OCI-LY3 (cell line): ENCODE results near the gene ARPP19.

Source experiments
- EZH2phosphoT487 ChIP-seq: fragments of 200-600 bp; shearing (Covaris generic); IDR thresholded peaks from 2 replicates; pipeline ENCODE4 v1.6.1; 2018; ENCODE audit warnings: antibody characterized with exemption, mixed run types, low read depth
- TF ChIP-seq, protein P1 (sequence below): fragments of 200-600, 300-600 bp; sonication (generic); IDR thresholded peaks from 2 replicates; pipeline ENCODE4 v1.5.1; 2014; ENCODE audit warnings: antibody characterized with exemption, low read length, low read depth

DNA sequence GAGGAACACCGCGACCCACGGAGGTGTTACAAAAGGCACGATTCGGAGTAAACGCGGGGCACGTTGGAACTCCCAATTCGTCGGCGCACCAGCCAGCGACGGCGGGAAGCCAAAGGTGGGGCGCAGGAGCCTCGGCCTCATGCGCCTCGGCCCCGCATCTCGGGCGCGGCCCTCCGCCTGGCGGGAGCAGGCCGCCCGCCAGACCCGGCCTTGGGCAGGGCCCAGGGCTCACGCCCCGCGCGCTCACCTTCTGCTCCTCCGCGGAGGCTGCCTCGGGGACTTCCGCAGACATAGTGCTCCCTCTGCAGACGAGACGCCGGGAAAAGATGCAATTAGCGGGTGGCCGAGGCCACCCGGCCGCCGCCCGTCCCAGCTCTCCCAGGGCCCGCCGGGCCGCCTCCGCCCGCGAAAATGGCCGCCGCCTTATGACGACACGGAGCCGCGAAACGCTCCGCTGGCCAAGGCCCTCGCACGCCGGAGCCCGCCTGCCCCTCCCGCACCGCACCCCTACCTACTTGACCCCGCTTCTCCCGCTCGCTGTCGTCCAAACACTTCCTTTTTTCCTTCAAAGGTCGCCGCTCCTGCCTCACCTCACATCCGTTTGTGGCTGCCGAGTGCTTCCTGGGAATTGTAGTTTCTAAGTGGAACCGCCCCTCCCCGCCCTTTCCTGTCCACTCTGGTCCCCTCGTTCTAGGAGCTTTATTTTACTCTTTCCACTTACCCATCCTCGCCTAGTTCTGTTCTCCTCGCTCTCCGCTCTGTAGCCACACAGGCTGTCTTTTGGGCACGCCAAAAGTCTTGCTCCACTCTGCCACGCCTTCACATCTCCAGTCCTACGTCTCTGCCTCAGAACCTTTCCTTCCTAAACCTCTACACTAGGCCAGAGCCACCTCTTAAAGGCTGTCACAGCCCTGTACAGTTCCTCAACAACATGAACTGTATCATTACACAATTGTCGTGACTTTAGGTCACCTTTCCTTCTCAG lies at the start of gene ARPP19:
- TF ChIP-seq, protein P1, sequence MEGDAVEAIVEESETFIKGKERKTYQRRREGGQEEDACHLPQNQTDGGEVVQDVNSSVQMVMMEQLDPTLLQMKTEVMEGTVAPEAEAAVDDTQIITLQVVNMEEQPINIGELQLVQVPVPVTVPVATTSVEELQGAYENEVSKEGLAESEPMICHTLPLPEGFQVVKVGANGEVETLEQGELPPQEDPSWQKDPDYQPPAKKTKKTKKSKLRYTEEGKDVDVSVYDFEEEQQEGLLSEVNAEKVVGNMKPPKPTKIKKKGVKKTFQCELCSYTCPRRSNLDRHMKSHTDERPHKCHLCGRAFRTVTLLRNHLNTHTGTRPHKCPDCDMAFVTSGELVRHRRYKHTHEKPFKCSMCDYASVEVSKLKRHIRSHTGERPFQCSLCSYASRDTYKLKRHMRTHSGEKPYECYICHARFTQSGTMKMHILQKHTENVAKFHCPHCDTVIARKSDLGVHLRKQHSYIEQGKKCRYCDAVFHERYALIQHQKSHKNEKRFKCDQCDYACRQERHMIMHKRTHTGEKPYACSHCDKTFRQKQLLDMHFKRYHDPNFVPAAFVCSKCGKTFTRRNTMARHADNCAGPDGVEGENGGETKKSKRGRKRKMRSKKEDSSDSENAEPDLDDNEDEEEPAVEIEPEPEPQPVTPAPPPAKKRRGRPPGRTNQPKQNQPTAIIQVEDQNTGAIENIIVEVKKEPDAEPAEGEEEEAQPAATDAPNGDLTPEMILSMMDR = no peak; the same call in 1 of the 2 replicates
- TF ChIP-seq EZH2phosphoT487 = no peak
